Neural progenitor cell (in vitro differentiated cells): ENCODE measurements around the gene BTK. TPM values are rescaled to one million over a fixed set of nuclear protein-coding genes. Genes with fewer than 3 reads are reported as not detected.

ENCODE experiments used
- DNase-seq: peaks from one replicate; pipeline ENCODE4 v3.0.0-alpha.2; 2016; ENCODE audit warnings: low spot score
- H2AFZ ChIP-seq: fragments of 200-600 bp; sonication (generic); replicated peaks from 2 replicates; pipeline ENCODE4 v1.6.1; 2016; ENCODE audit warnings: antibody characterized with exemption
- H3F3A ChIP-seq: fragments of 200-600 bp; sonication (generic); 2 replicates; pipeline ENCODE4 v1.6.1; 2016; ENCODE audit warnings: antibody characterized with exemption, low read depth
- H3K27ac ChIP-seq: fragments of 200-600 bp; sonication (generic); 2 replicates; pipeline ENCODE4 v1.5.1; 2016; ENCODE audit warnings: mild to moderate bottlenecking
- H3K27me3 ChIP-seq: fragments of 200-600 bp; sonication (generic); 2 replicates; pipeline ENCODE4 v1.6.1; 2016; ENCODE audit warnings: mild to moderate bottlenecking, moderate library complexity
- H3K36me3 ChIP-seq: fragments of 200-600 bp; sonication (generic); 2 replicates; pipeline ENCODE4 v1.5.1; 2016
- H3K4me1 ChIP-seq: fragments of 200-600 bp; sonication (generic); 2 replicates; pipeline ENCODE4 v1.6.1; 2016; ENCODE audit warnings: mixed run types
- H3K4me2 ChIP-seq: fragments of 200-600 bp; sonication (generic); 2 replicates; pipeline ENCODE4 v1.6.1; 2016
- H3K4me3 ChIP-seq: fragments of 200-600 bp; sonication (generic); 2 replicates; pipeline ENCODE4 v1.5.1; 2016
- H3K79me2 ChIP-seq: fragments of 200-600 bp; sonication (generic); 2 replicates; pipeline ENCODE4 v1.6.1; 2016; ENCODE audit warnings: low read depth
- H3K9ac ChIP-seq: fragments of 200-600 bp; sonication (generic); 2 replicates; pipeline ENCODE4 v1.6.1; 2016
- H3K9me3 ChIP-seq: fragments of 200-600 bp; sonication (generic); 2 replicates; pipeline ENCODE4 v1.5.1; 2016; ENCODE audit warnings: low read depth
- H4K20me1 ChIP-seq: fragments of 200-600 bp; sonication (generic); 2 replicates; pipeline ENCODE4 v1.6.1; 2016; ENCODE audit warnings: low read depth
- H3K27ac Mint-ChIP-seq: 3 replicates; pipeline ENCODE4 v1.8.0; 2021; ENCODE audit warnings: mixed read lengths
- H3K27me3 Mint-ChIP-seq: 2 replicates; pipeline ENCODE4 v1.8.0; 2022; ENCODE audit warnings: low read depth, mild to moderate bottlenecking, inconsistent platforms, moderate library complexity, mixed read lengths; ENCODE audit not compliant: insufficient read depth
- H3K36me3 Mint-ChIP-seq: 3 replicates; pipeline ENCODE4 v1.8.0; 2021; ENCODE audit warnings: mixed read lengths
- H3K4me1 Mint-ChIP-seq: 3 replicates; pipeline ENCODE4 v1.8.0; 2021; ENCODE audit warnings: mixed read lengths
- H3K4me3 Mint-ChIP-seq: 3 replicates; pipeline ENCODE4 v1.8.0; 2021; ENCODE audit warnings: mild to moderate bottlenecking, moderate library complexity, mixed read lengths
- H3K9me3 Mint-ChIP-seq: 3 replicates; pipeline ENCODE4 v1.8.0; 2020; ENCODE audit warnings: mixed read lengths
- EZH2 ChIP-seq: fragments of 200-600 bp; sonication (generic); IDR thresholded peaks from 2 replicates; pipeline ENCODE4 v1.6.1; 2017; ENCODE audit warnings: antibody characterized with exemption, mild to moderate bottlenecking, moderate library complexity
- EZH2phosphoT487 ChIP-seq: fragments of 200-600 bp; sonication (generic); IDR thresholded peaks from 2 replicates; pipeline ENCODE4 v1.6.1; 2017; ENCODE audit warnings: antibody characterized with exemption
- total RNA-seq: library from RNA; depleted of rRNA; stranded (reverse); fragments of >200 nt; gene quantifications from 2 replicates; pipeline ENCODE4 v1.2.3, GENCODE V29; 2015; ENCODE audit warnings: low replicate concordance
- TF ChIP-seq, protein P1 (sequence below): fragments of 200-600 bp; sonication (generic); IDR thresholded peaks from 2 replicates; pipeline ENCODE4 v1.5.1; 2017; ENCODE audit warnings: antibody characterized with exemption, mild to moderate bottlenecking

Gene BTK
- 0.03 TPM in 1 of 2 replicates, not detected in the other for total RNA-seq

DNA sequence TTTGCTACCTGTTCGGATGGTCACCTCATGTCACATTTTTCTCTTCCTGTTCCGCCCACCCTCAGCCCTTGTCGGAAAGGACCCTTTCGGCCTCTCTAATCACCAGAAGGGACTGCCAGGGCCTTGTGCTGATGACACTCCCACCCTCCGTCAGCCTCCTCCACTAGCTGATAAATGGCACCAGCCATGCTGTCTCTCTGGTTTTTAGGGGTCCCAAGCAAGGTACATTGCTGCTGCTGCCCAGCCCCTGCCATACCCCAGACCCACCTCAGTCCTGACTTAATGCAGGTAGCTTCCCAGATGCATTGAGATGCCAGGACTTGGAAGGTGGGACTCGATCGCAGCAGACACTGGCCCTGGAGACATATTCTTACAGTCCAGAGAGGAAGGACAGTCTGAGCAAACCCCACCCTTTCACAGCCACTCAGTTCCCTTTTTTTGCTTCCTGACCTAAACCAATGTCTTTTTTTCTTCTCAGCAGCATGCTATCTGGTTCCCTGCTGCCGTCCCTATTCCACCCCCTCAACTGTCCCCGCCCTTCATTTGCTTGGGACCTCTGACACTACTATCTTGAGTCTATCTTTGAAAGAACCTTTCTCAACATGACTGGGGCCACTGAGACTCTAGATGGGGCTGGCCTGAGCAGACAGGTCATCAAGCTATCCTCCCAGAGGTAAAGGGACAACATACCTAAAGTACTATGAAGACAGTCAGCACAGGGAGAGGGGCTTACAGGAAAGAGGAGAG lies at the start of gene BTK:
Gene BTK (minus strand): TSS at position 397 of the 747 bp plus-strand sequence. CDS start 10,907 bp downstream, outside the sequence.
- H3K4me1 Mint-ChIP-seq = peaks cover 12% of the 10 kb centered on the region
- Histone ChIP-seq H3K36me3 (no peaks in the 10 kb centered on the region), H3K9me3 (no peaks in the 10 kb centered on the region), H3K4me3 (no peak within 1 kb of the TSS), H3K9ac (no peak within 1 kb of the TSS), H3F3A (peaks cover 1% of the 10 kb centered on the region), H3K79me2 (peaks cover 2% of the 10 kb centered on the region), H3K4me2 (no peak within 1 kb of the TSS), H3K27me3 (no peaks in the 10 kb centered on the region), H3K4me1 (no peaks in the 10 kb centered on the region), H4K20me1 (no peaks in the 10 kb centered on the region), H2AFZ (no peak within 1 kb of the TSS), H3K27ac (no peak within 1 kb of the TSS)
- no peaks in the 10 kb centered on the region for H3K9me3 Mint-ChIP-seq
- no peaks in the 10 kb centered on the region for H3K27me3 Mint-ChIP-seq
- H3K4me3 Mint-ChIP-seq = no peak within 1 kb of the TSS
- no peak for DNase-seq
- H3K27ac Mint-ChIP-seq = no peak within 1 kb of the TSS
- TF ChIP-seq, protein P1, sequence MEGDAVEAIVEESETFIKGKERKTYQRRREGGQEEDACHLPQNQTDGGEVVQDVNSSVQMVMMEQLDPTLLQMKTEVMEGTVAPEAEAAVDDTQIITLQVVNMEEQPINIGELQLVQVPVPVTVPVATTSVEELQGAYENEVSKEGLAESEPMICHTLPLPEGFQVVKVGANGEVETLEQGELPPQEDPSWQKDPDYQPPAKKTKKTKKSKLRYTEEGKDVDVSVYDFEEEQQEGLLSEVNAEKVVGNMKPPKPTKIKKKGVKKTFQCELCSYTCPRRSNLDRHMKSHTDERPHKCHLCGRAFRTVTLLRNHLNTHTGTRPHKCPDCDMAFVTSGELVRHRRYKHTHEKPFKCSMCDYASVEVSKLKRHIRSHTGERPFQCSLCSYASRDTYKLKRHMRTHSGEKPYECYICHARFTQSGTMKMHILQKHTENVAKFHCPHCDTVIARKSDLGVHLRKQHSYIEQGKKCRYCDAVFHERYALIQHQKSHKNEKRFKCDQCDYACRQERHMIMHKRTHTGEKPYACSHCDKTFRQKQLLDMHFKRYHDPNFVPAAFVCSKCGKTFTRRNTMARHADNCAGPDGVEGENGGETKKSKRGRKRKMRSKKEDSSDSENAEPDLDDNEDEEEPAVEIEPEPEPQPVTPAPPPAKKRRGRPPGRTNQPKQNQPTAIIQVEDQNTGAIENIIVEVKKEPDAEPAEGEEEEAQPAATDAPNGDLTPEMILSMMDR = no peak
- TF ChIP-seq EZH2phosphoT487 (no peak), EZH2 (no peak)
- H3K36me3 Mint-ChIP-seq = no peaks in the 10 kb centered on the region

DNA sequence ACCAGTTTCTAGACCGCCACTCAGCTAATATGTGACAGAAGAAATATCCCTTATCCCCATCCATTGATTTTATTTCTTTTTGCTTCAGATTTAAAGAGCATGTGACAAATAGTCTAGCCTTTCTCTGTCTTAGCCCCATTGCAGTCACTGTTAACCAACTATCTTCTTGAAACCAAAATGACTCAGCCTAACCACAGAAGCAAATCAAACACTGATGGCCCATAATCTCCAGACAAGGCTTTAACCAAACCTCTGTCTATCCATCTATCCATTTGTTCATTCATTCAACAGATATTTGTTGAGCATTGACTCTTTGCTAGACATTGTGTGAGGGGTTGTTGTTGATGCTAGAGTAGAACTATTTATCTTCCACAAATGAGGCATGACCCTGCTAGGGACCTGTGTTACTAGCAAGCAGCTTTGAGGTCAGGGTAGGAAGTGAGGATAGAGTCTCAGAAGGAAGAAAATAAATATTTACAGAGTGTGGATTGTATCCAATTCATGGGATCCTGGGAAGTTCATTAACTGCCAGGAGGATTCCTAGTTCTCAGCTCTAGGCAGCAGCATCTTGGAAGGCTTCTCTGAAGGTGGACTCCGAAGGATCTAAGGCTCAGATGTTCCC lies 44.6 kb upstream of the BTK start:
- H3K27ac ChIP-seq = no peak overlapping the region
- H3K9ac ChIP-seq = no peak overlapping the region
- H3K4me2 ChIP-seq = no peak overlapping the region
- Mint-ChIP-seq H3K36me3 (peaks cover 25% of the 10 kb centered on the region), H3K4me3 (no peak overlapping the region), H3K4me1 (no peaks in the 10 kb centered on the region), H3K9me3 (peaks cover 27% of the 10 kb centered on the region), H3K27ac (no peak overlapping the region), H3K27me3 (no peaks in the 10 kb centered on the region)
- TF ChIP-seq EZH2 = no peak
- DNase-seq = no peak
- no peak overlapping the region for H3K4me3 ChIP-seq
- no peaks in the 10 kb centered on the region for H4K20me1 ChIP-seq
- peaks cover 11% of the 10 kb centered on the region for H3K9me3 ChIP-seq
- H3K4me1 ChIP-seq = no peaks in the 10 kb centered on the region
- peaks cover 10% of the 10 kb centered on the region for H3K36me3 ChIP-seq
- no peaks in the 10 kb centered on the region for H3K79me2 ChIP-seq
- peaks cover 18% of the 10 kb centered on the region for H3F3A ChIP-seq
- H3K27me3 ChIP-seq = no peaks in the 10 kb centered on the region
- no peak overlapping the region for H2AFZ ChIP-seq

DNA sequence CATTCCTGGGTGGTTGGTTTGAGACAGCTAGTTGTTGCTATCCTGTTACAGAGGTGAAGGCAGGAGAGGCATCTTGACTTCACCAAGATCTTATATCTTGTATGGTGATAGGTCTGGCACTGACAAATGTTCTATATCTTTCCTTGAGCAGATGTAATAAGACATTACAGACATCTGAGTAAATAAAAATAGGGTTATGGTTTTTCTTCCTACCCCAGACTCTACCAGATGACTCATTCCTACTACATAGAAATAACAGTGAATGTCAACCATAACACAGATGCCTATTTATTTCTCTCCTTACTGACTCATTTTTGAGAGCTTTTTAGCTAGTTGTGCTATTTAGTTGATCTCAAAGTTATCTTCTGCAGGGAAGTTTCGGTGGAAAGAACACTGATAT lies 43.9 kb upstream of the BTK start:
- Histone ChIP-seq H3F3A (peaks cover 18% of the 10 kb centered on the region), H2AFZ (no peak overlapping the region), H3K9me3 (peaks cover 11% of the 10 kb centered on the region), H3K79me2 (no peaks in the 10 kb centered on the region), H3K4me2 (no peak overlapping the region), H3K9ac (no peak overlapping the region), H3K4me3 (no peak overlapping the region), H3K4me1 (no peaks in the 10 kb centered on the region), H3K27me3 (no peaks in the 10 kb centered on the region), H3K36me3 (peaks cover 10% of the 10 kb centered on the region), H3K27ac (no peak overlapping the region), H4K20me1 (no peaks in the 10 kb centered on the region)
- Mint-ChIP-seq H3K27ac (no peak overlapping the region), H3K4me3 (no peak overlapping the region), H3K36me3 (peaks cover 27% of the 10 kb centered on the region), H3K4me1 (no peaks in the 10 kb centered on the region), H3K9me3 (peaks cover 29% of the 10 kb centered on the region), H3K27me3 (no peaks in the 10 kb centered on the region)
- TF ChIP-seq, protein P1 = no peak
- TF ChIP-seq EZH2phosphoT487 = no peak
- no peak for TF ChIP-seq EZH2
- DNase-seq = no peak

DNA sequence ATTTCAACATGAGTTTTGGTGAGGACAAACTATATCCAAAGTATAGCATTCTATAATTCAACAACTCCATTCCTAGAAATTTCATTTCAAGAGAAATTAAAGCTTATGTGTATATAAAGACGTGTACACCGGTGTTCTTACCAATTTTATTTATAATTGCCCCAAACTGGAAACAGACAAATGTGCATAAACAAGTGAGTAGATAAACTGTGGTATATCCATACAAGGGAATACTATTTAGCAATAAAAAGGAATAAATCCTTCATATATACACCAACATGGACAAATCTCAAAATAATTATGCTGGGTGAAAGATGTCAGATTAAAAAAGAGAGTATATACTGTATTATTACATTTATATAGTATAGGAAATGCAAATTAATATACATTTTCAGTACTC lies 42.0 kb upstream of the BTK start:
- no peak overlapping the region for H3K27ac Mint-ChIP-seq
- Histone ChIP-seq H3K79me2 (no peaks in the 10 kb centered on the region), H4K20me1 (no peaks in the 10 kb centered on the region), H3K4me3 (no peak overlapping the region), H3K36me3 (peaks cover 10% of the 10 kb centered on the region), H2AFZ (no peak overlapping the region), H3K27ac (no peak overlapping the region), H3F3A (peaks cover 11% of the 10 kb centered on the region), H3K27me3 (no peaks in the 10 kb centered on the region), H3K4me2 (no peak overlapping the region), H3K9ac (no peak overlapping the region), H3K4me1 (no peaks in the 10 kb centered on the region), H3K9me3 (peaks cover 6% of the 10 kb centered on the region)
- peaks cover 29% of the 10 kb centered on the region for H3K9me3 Mint-ChIP-seq
- no peak overlapping the region for H3K4me3 Mint-ChIP-seq
- TF ChIP-seq EZH2 (no peak), EZH2phosphoT487 (no peak)
- TF ChIP-seq, protein P1 = no peak
- no peaks in the 10 kb centered on the region for H3K27me3 Mint-ChIP-seq
- peaks cover 26% of the 10 kb centered on the region for H3K36me3 Mint-ChIP-seq
- DNase-seq = no peak
- no peaks in the 10 kb centered on the region for H3K4me1 Mint-ChIP-seq
